NCI-H2081 (cell line): Measurements from ENCODE around the gene TRAPPC12.
"Not testable (repeated sequence)": the region's sequence is repeated elsewhere in the genome, so short reads cannot be mapped to it uniquely, and the experiment has no call there.

Experiments used
- DNase-seq, 2 experiments: peaks; one replicate each; lab custom pipeline; 2025; lab: John Stamatoyannopoulos, UW

Gene TRAPPC12

DNA sequence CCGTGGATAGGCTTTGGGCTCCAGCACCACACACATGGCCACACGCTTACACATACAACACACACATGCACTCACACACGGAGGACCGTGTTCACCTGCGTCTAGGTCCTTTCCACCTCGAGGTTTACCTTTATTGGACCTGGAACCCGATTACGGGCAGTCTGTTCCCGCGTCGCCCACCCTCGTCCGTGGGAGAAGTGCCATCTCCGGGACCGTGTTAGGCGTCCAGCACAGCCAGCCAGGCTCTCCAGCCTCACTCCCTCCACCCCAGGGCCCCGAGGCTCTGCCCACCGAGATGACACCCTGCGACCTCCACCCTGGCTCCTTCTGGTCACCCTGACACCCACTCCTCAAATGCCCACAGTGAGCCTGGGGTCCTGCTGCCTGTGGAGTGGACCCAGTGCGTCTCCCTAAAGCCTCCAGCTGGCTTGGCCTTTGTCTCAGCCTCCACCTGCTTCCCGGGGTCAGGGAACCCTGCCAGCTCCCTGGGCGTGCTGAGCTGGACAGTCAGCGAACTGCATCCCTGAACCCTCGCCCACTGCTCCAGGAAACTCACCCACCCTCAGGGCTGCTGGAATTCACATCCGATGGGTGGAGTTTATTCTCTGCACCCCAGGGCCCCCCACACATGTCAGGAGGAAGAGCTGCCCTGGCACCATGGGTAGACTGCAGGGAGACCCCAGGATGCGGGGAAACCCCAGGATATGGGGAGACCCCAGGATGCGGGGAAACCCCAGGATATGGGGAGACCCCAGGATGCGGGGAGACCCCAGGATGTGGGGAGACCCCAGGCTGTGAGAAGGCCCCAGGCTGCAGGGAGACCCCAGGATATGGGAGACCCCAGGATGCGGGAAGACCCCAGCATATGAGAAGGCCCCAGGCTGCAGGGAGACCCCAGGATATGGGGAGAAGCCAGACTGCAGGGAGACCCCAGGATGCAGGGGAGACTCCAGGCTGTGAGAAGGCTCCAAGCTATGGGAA is 106.8 kb downstream of the TRAPPC12 start:
- DNase-seq = no peak

DNA sequence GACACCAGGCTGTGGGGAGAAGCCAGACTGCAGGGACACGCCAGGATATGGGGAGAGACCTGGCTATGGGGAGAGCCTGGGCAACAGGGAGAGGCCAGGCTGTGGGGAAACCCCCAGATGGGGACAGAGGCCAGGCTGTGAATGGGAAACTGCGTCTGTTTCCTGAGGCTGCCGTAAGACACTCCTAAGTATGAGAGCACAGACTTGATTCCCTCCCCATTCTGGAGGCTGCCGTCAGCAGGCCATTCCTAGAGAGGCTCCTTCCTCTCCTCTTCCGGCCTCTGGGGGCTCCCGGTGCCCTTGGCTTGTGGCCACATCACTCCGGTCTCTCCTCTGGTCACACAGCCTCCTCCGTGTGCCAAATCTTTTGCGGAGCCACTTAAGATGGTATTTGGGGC is 107.5 kb downstream of the TRAPPC12 start:
- no peak for DNase-seq

DNA sequence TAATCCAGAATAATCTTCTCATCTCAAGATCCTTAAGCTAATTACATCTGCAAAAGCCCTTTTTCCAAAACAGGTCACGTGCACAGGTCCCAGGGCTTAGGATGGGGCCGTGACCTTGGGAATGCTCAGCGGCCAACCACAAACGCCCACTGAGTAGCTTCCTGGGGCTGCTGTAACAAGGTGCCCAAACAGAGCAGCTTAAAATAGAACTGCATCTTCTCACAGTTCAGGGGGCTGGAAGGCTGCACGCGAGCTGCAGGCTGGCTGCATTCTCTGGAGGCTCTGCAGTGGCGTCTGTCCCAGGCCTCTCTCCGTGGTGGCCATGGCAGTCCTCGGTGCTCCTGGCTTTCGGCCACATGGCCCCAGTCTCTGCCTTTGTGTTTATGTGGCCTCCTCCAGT is 107.9 kb downstream of the TRAPPC12 start:
- DNase-seq = no peak

DNA sequence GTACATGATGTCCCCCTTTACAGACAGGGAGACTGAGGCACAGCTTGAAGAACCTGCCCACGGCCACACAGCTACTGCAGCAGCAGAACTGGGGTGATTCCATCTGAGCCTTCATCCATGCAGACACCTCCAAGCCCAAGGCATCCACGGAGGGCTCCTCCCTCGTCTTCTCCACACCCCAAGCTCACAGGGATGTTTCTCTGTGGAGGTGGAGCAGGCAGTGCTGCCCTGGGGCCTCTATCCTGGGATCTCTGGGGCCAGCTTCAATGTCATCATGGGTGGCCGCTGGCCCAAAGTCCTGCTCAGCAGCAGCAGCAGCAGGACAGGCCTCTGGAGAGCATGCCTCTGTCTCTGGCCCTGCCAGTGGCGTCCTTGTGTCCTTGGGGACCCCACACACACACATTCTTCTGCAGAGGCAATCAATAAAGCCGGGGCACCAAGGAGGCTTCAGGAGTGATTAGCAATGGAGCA is 108.6 kb downstream of the TRAPPC12 start:
- DNase-seq = no peak

DNA sequence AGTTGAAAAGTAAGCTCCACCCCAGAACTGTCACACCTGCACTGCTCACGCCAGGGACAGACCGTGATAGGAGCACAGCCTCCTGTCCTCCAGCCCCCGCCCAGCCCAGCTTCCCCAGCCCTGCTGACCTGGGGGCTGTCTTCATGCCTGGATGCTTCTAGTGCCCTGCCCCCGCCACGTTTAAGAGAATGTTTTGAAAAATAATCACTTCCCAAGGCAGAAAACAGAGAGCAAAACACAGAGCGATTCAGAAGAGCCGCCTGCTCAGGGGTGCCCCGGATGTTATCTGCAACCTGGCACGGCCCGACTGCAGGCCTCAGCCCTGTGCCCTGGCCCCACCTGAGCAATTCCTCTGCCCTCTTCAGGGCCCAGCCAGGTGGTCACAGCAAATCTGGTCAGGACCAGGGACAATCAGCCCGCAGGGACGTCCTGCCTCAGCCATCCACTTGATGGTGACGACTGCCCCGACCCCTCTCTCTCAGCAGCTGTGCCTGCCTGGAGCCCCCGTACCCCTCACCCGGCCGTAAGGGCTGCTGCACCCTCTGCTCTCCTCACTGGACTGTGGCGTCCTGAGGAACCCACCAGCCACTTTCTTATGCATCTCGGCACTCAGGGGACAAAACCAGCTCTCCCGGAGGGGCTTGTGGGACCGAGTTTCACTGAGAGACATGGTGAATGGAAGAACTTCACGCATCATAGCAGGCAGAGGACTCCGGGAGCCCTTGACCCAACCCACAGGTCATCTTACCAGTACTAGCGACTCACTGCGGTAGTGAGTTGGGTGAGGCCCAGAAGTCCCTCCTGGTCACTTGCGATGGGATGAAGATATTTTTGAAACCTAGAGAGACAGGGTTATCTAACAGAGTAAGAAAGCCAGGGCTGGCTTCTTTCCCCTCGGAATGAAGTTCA is 109.6 kb downstream of the TRAPPC12 start:
- no peak for DNase-seq

DNA sequence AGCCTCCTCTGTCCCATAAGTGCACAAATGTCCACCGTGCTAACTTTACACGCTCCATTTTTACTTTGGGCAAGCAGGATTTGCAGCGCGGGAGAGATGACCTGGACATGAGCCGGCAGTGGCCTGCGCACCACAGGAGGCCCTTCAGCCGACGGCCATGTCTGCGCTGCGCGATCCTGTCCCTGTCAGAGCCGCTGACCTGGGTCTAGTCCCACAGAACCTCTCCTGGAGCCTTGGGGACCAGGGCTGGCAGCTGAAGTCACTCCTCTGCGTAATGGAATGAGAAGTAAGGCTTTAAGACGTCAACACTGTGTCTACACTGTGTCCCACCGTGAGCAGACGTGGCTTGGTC is 110.2 kb downstream of the TRAPPC12 start:
- no peak for DNase-seq

DNA sequence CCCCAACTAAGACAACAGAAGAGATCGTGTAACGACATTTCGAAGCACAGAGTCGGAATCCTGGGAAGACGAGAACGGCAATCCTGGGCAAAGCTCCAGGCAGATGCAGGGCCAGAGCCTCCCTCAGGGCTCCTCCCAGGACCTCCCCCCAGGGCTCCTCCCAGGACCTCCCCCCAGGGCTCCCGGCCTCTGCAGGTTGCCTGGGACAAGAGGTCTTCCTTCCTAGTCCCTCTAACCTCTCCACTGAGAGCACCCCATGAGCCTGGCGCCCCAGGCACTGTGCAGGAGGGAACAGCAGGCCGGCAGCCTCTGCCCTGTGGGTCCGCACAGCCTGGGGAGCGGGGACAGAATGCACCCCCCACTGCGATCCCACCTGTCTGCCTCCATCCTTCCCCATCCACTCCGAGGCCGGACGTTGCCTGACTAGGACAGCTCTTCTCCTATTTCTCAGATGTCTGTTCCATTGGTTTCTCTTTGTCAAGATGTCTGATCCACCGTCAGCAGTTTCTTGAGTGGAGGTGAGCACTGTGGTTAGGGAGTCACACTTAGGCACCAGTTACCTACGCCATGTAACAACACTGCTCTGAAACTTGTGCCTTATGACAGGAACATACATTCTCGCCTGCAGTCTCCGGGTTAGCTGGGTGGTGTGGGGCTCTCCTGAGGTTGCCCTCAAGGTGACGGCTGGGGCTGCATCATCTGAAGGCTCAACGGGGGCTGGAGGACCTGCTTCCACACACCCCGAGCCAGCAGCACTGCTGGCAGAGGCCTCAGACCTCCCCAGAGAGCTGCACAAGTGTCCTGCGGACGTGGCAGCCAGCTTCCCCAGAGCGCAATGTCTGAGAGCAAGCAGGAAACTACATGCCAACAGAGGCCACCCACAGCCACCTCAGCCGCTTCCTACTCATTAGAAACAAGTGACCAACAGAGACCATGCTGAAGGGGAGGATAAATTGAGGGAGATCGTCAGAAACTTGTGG is 111.0 kb downstream of the TRAPPC12 start:
- DNase-seq = no peak

DNA sequence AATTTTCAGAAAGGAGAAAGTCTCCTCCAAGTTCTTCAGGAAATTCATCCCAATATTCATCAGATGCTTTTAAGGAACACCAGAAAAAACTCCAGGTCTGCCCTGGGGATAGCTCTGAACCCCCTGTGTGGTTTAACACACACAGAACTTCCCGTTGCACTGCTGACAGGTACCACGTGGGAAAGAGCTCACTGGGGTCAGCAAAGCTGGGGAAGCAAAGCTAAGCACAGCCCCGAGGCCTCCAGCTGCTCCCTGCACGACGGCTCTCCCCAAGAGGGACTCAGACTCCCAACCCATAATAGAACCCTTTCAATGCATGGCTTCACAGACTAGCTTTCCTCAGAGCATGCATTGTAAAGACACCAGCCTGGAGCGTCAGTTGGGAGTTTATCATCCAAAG is 111.8 kb downstream of the TRAPPC12 start:
- DNase-seq = no peak

DNA sequence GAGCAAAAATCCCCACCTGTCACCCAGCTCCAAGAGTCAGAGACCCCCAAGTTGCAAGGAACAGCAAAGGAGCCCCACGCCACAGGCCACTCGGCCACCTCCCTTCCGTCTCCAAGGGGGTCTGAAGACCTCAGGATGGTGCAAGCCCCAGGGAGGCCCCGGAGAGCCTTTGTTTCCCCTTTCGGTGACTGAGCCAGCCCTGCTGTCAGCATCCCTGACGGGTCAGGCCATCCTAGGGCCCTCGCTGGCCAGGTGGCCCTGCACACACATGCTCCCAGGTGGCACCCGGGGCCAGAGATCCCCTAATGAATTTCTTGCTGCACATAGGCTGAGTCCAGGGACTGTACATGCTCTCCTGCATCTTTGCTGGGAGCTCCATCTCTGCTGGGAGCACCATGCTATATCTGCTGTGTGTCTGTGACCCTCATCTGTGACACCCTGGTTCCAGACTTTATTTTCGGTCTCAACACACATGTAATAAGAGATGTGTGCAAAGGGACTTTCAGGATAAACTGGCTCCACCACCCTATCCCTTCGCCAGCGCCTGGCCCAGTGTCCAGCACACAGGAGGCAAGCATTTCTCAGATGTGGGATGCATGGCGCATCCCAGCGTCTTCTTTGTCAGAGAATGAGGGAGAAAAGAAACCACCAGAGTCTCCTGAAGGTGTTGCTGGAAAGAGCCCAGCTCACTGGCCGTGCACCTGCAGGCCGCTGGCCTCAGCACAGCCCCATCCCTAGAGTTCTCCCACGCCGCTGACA is 112.4 kb downstream of the TRAPPC12 start:
- DNase-seq = no peak

DNA sequence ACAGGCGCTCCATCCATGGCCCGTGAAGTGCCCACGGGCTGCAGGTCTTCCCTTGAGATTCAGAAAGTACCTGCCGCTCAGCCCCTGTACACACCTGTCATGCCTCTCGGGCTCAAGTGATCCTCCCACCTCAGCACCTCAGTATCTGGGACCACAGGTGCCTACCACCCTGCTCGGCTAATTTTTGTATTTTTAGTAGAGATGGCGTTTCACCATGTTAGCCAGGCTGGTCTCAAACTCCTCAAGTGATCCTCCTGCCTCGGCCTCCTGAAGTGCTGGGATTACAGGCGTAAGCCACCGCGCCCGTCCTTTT is 112.9 kb downstream of the TRAPPC12 start:
- DNase-seq = not testable (repeated sequence)

DNA sequence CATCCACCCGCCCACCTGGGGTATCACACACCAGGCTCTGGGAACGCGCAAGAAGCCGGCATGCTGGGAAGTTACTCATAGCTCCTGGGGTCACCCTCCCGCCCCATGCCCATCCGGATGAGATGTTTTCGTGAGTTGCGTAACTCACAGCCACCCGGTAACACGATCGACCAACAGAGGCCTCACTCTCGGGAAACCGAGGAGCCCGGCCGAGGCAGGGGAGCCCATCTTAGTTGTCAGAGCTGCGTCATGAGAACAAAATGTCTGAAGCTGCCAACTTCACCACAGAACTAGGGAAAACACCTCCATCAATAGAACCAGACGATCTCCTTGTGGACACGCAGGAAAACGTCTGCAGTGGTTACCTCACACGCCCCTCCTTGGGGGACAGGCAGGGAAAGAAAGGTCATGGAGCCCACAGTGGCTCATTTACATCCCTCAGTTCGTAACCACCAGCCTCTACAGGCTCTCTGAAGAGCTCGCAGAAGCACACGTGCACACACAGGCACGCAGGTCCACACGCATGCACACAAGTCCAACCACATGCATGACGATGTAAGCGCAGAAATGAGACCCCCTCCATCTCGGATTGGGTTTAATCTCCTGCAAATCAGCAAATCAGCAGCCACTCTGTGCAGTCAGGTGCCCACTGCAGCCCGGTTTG is 113.6 kb downstream of the TRAPPC12 start:
- DNase-seq = no peak

DNA sequence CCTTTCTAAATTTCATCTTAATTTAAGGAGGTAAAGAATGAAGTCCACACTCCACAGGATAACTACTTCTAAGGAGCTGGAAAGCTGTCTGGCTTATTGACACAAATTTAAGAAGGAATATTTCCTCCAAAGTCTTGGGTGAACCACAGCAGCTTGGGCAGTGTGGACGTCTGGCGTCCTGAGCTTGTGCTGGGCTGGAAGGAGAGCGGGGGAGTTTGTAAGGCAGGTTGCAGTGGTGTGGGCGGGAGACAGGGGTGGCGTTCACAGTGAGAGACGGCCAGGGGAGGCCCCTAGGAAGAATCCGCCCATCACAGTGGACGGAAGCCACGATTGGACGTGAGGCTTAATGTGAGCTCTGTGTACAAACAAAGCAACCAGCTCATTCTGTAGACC is 114.1 kb downstream of the TRAPPC12 start:
- DNase-seq = no peak

DNA sequence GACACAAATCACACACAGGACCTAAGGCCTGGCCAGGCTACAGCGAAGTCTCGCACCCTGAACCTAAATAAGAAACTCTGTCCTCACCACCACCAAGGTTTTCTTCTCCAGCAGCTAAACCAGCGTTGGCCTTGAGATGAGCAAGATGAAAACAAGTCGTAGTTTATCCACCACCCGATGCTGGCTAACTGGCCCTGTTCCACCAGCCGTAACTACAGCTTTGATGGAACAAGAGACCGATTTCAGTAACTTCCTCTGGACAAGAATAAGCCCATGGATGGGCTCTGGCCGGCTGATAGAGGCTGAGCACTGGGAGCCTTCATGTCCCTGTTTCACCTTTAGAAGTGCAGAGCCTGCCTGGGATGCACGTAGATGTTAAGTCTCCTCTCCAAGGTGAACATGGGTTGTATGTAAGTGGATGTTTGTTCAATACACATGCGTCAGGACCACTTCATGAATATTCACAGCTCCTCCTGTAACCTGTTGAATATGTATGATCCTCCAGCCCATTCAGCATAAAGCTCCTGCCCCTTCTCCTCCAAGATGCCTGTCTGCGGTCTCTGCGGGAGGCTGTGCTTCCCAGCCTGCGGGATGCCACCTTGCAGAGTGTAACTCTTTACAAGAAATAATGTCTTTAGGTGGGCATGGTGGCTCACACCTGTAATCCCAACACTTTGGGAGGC is 115.6 kb downstream of the TRAPPC12 start:
- DNase-seq = no peak

DNA sequence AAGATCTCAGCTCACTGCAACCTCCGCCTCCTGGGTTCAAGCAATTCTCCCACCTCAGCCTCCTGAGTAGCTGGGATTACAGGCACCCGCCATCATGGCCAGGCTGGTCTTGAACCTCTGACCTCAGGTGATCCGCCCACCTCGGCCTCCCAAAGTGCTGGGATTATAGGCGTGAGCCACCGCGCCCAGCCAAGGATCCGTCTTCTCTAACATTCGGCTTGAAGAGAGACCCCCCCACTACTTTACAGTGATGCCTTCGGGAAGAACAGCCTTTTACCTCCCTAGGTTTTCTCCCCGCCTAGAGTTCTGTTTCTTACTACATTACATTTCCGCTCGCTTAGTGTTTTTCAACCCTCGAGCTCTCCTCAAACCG is 117.2 kb downstream of the TRAPPC12 start:
- DNase-seq = not testable (repeated sequence)

DNA sequence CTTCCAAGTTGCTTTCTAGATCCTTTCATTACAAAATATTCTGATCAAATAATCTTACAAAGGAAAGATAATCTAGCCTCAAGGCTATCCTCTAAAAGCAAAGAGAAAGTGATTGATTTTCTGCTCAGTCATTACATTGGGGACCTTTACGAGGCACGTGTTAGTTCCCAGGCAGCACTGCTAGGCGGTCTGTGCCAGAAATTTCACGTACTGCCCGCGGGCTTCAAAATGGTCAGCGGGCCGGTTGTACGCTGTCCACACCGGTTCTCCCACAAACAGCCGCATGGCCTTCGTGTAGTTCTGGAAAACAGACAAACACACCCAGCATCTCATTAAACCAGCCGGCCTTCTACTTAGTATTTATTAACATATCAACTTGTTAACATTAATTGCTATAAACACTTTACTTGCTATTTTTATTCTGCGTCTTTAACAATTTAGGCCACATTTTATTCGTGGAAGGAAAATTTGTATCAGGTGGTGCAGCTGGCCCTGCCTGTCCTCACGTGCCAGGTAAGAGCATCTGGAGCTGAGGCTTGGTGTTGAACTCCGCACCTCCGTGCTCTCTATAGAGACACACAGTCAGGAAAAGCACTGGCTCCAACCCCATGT is 119.4 kb downstream of the TRAPPC12 start:
- DNase-seq = no peak

DNA sequence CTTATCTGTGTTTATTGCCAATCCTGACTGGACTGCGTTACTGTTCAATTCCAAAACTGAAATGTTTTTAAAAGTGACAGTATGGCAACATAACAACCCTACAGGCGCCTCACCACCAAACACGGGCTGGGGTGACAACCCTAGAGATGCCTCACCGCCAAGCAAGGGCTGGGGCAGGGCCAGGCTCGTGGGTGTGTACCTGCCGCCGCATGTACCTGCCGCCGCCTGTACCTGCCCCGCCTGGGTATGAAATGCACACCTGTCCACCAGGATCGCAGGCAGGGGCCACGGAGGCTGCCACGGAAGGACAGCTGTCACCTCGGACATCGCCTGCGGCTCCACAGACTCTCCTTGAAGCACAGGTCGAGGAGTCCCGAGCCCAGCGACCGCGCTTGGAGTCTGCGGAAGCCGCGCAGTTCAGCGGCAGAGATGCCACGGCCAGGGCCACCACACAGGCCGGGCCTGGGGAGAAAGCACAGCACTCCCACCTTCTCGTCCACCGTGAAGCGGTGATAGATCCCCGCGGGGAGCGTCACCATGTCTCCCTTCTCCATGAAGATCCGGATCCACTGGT is 120.9 kb downstream of the TRAPPC12 start:
- DNase-seq = no peak

DNA sequence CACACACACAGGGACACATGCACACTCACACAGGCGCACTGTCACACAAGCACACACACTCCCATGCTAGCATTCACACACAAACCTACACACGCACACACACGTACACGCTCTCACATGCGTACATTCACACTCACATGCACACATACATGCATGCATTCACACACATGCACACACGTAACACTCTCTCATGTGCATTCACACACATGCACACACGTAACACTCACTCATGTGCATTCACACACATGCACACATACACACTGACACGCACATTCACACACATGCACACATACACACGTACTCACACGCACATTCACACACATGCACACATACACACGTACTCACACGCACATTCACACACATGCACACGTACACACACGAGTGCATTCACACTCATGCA is 123.6 kb downstream of the TRAPPC12 start:
- no peak for DNase-seq

DNA sequence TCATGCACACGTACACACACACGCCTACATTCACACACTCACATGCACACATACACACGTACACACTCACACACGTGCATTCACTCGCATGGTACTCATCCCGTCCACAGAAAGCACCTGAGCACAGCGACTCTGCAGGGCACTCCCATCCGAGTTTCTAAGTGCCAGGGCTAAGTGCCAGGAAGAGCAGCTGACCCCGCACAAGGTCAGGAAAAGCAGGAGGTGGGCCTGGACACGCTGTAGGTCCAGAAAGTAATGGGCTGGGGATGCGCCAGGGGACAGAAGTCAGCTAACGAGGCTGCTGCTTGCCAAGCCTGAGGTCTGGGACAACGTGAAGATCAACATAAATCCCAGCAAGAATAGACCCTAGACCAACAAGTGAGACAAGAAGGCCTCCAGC is 124.0 kb downstream of the TRAPPC12 start:
- DNase-seq = no peak

DNA sequence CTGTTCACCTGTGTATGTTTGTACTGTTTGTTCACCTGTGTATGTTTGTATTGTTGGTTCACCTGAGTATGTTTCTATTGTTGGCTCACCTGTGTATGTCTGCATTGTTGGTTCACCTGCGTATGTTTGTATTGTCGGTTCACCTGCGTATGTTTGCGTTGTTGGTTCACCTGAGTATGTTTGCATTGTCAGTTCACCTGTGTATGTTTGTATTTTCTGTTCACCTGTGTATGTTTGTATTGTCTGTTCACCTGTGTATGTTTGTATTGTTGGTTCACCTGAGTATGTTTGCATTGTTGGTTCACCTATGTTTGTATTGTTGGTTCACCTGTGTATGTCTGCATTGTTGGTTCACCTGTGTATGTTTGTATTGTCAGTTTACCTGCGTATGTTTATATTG is 125.2 kb downstream of the TRAPPC12 start:
- peak; percentile 36 to 76 for DNase-seq
